GM23338 (cell line): ENCODE measurements around the gene EZH1. TPM values are rescaled to one million over a fixed set of nuclear protein-coding genes. Genes with fewer than 3 reads are reported as not detected.

Source experiments
- ATAC-seq: fragments of 200-7000 bp; cut with Tn5 transposase; 3 replicates; pipeline ENCODE4 v1.9.1; 2020
- DNase-seq: peaks from one replicate; pipeline ENCODE4 v3.0.0-alpha.2; 2015; ENCODE audit warnings: low spot score
- H2AFZ ChIP-seq: fragments of 200-600 bp; sonication (generic); 2 replicates; pipeline ENCODE4 v1.8.0; 2016; ENCODE audit warnings: antibody characterized with exemption, mild to moderate bottlenecking, moderate library complexity
- H3F3A ChIP-seq: fragments of 200-600 bp; sonication (generic); replicated peaks from 2 replicates; pipeline ENCODE4 v1.8.0; 2017; ENCODE audit warnings: antibody characterized with exemption, mixed run types, low read depth
- H3K27ac ChIP-seq: fragments of 200-600 bp; sonication (generic); 2 replicates; pipeline ENCODE4 v1.6.1; 2016; ENCODE audit warnings: low read depth
- H3K27me3 ChIP-seq: fragments of 200-600 bp; sonication (generic); 2 replicates; pipeline ENCODE4 v1.8.0; 2016; ENCODE audit warnings: mild to moderate bottlenecking, mixed run types, moderate library complexity; ENCODE audit not compliant: insufficient read depth
- H3K36me3 ChIP-seq: fragments of 200-600 bp; sonication (generic); 2 replicates; pipeline ENCODE4 v1.8.0; 2016; ENCODE audit warnings: mild to moderate bottlenecking; ENCODE audit not compliant: insufficient read depth
- H3K4me1 ChIP-seq: fragments of 200-600 bp; sonication (generic); 2 replicates; pipeline ENCODE4 v1.8.0; 2016; ENCODE audit warnings: mild to moderate bottlenecking, moderate library complexity; ENCODE audit not compliant: insufficient read depth
- H3K4me2 ChIP-seq: fragments of 200-600 bp; sonication (generic); 2 replicates; pipeline ENCODE4 v1.7.1; 2017; ENCODE audit warnings: mixed run types
- H3K4me3 ChIP-seq: fragments of 200-600 bp; sonication (generic); 2 replicates; pipeline ENCODE4 v1.6.1; 2016; ENCODE audit warnings: mixed run types
- H3K79me2 ChIP-seq: fragments of 200-600 bp; sonication (generic); replicated peaks from 2 replicates; pipeline ENCODE4 v1.8.0; 2017; ENCODE audit warnings: mild to moderate bottlenecking; ENCODE audit not compliant: insufficient read depth
- H3K9me2 ChIP-seq: fragments of 200-600 bp; sonication (generic); 2 replicates; pipeline ENCODE4 v1.8.0; 2017; ENCODE audit not compliant: insufficient read depth
- H4K20me1 ChIP-seq: fragments of 200-600 bp; sonication (generic); replicated peaks from 2 replicates; pipeline ENCODE4 v1.8.0; 2017; ENCODE audit warnings: mild to moderate bottlenecking; ENCODE audit not compliant: insufficient read depth
- H3K27ac Mint-ChIP-seq: 2 replicates; pipeline ENCODE4 v1.8.0; 2020; ENCODE audit warnings: inconsistent platforms, mild to moderate bottlenecking, moderate library complexity, mixed read lengths
- H3K27me3 Mint-ChIP-seq: 3 replicates; pipeline ENCODE4 v1.8.0; 2022; ENCODE audit warnings: low read depth, mild to moderate bottlenecking, moderate library complexity, mixed read lengths, inconsistent platforms; ENCODE audit not compliant: insufficient read depth, poor library complexity
- H3K36me3 Mint-ChIP-seq: 3 replicates; pipeline ENCODE4 v1.8.0; 2021; ENCODE audit warnings: low read depth, mild to moderate bottlenecking, inconsistent platforms, moderate library complexity, mixed read lengths
- H3K4me1 Mint-ChIP-seq: 3 replicates; pipeline ENCODE4 v1.8.0; 2020; ENCODE audit warnings: mild to moderate bottlenecking, inconsistent platforms, mixed read lengths
- H3K4me3 Mint-ChIP-seq: 3 replicates; pipeline ENCODE4 v1.8.0; 2021; ENCODE audit warnings: moderate library complexity, mild to moderate bottlenecking, inconsistent platforms, mixed read lengths
- H3K9me3 Mint-ChIP-seq: 3 replicates; pipeline ENCODE4 v1.8.0; 2020; ENCODE audit warnings: moderate library complexity, mild to moderate bottlenecking, inconsistent platforms, mixed read lengths
- CREB1 ChIP-seq: fragments of 250-450 bp; sonication (Bioruptor Pico); IDR thresholded peaks from 2 replicates; pipeline ENCODE4 v1.5.0; 2020; ENCODE audit warnings: low read depth, mild to moderate bottlenecking, moderate library complexity
- ETS1 ChIP-seq: IDR thresholded peaks from 2 replicates; pipeline ENCODE4 v1.6.1; 2016; ENCODE audit warnings: antibody characterized with exemption
- EZH2 ChIP-seq: fragments of 200-600 bp; sonication (generic); IDR thresholded peaks from one replicate; pipeline ENCODE4 v1.8.0; 2017; ENCODE audit warnings: antibody characterized with exemption, mild to moderate bottlenecking, low read depth; ENCODE audit not compliant: unreplicated experiment
- EZH2phosphoT487 ChIP-seq: fragments of 200-600 bp; sonication (generic); IDR thresholded peaks from one replicate; pipeline ENCODE4 v1.8.1; 2018; ENCODE audit warnings: antibody characterized with exemption; ENCODE audit not compliant: unreplicated experiment
- JUNB ChIP-seq: IDR thresholded peaks from one replicate; pipeline ENCODE4 v1.6.1; 2016; ENCODE audit warnings: antibody characterized with exemption; ENCODE audit not compliant: unreplicated experiment
- NANOG ChIP-seq: IDR thresholded peaks from 2 replicates; pipeline ENCODE4 v1.6.1; 2016; ENCODE audit warnings: antibody characterized with exemption, borderline replicate concordance
- POLR2AphosphoS5 ChIP-seq: IDR thresholded peaks from 2 replicates; pipeline ENCODE4 v1.6.1; 2016; ENCODE audit warnings: antibody characterized with exemption, low read depth
- REST ChIP-seq: IDR thresholded peaks from one replicate; pipeline ENCODE4 v1.6.1; 2018; ENCODE audit warnings: antibody characterized with exemption; ENCODE audit not compliant: unreplicated experiment
- STAT1 ChIP-seq: IDR thresholded peaks from one replicate; pipeline ENCODE4 v1.6.1; 2016; ENCODE audit warnings: antibody characterized with exemption; ENCODE audit not compliant: unreplicated experiment
- ZNF114 ChIP-seq: fragments of 250-450 bp; sonication (Bioruptor Pico); IDR thresholded peaks from 2 replicates; pipeline ENCODE4 v1.5.0; 2020; ENCODE audit warnings: mild to moderate bottlenecking, moderate library complexity
- polyA plus RNA-seq: library from polyadenylated mRNA; unstranded; fragments of >200 nt; fragmentation: Nextera tagmentation; extraction: Ambion mirVana; gene quantifications from 2 replicates; pipeline ENCODE4 v1.2.1, GENCODE V29; 2016
- total RNA-seq: library from RNA; depleted of rRNA; stranded (reverse); fragments of >200 nt; shearing (Covaris generic); gene quantifications from 2 replicates; pipeline ENCODE4 v1.2.3, GENCODE V29; 2014

Gene EZH1
- total and polyA plus RNA-seq, 2 experiments from 2014 or later: 16.9 to 18.0 TPM

- Histone ChIP-seq H3K36me3 (no peaks in the 10 kb centered on the region), H3K4me2 (no peak overlapping the region), H3K27me3 (no peaks in the 10 kb centered on the region), H3K9me2 (no peaks in the 10 kb centered on the region), H3K4me1 (no peaks in the 10 kb centered on the region; the same call in 1 of the 2 replicates), H3K4me3 (no peak overlapping the region), H2AFZ (no peak overlapping the region), H3K79me2 (no peaks in the 10 kb centered on the region), H4K20me1 (no peaks in the 10 kb centered on the region; the same call in 1 of the 2 replicates), H3F3A (no peaks in the 10 kb centered on the region), H3K27ac (no peak overlapping the region)
- H3K9me3 Mint-ChIP-seq: no peaks in the 10 kb centered on the region; the same call in 2 of the 3 replicates
- no peak overlapping the region for H3K4me3 Mint-ChIP-seq
- no peak for ATAC-seq
- TF ChIP-seq CREB1 (no peak), EZH2 (no peak), ETS1 (no peak), REST (no peak), JUNB (no peak), STAT1 (no peak), POLR2AphosphoS5 (no peak), ZNF114 (CRISPR knock-in tag) (no peak), EZH2phosphoT487 (no peak), NANOG (no peak)
- no peak for DNase-seq
- peaks cover 17% of the 10 kb centered on the region for H3K36me3 Mint-ChIP-seq
- H3K27me3 Mint-ChIP-seq: peaks cover 20% of the 10 kb centered on the region
- peaks cover 7% of the 10 kb centered on the region for H3K4me1 Mint-ChIP-seq
- no peak overlapping the region for H3K27ac Mint-ChIP-seq
Observed at GRCh38 chr17:42694524-42694923, 50.3 kb downstream of the EZH1 start.

- H3K36me3 Mint-ChIP-seq: peaks cover 22% of the 10 kb centered on the region
- no peak overlapping the region for H3K4me3 Mint-ChIP-seq
- Histone ChIP-seq H3K79me2 (no peaks in the 10 kb centered on the region), H4K20me1 (no peaks in the 10 kb centered on the region), H3K27me3 (no peaks in the 10 kb centered on the region), H3F3A (no peaks in the 10 kb centered on the region), H3K9me2 (no peaks in the 10 kb centered on the region), H3K4me3 (no peak overlapping the region), H2AFZ (no peak overlapping the region), H3K36me3 (no peaks in the 10 kb centered on the region), H3K27ac (no peak overlapping the region), H3K4me1 (no peaks in the 10 kb centered on the region; the same call in 1 of the 2 replicates), H3K4me2 (no peak overlapping the region)
- peaks cover 15% of the 10 kb centered on the region for H3K27me3 Mint-ChIP-seq
- H3K9me3 Mint-ChIP-seq: no peaks in the 10 kb centered on the region; the same call in 2 of the 3 replicates
- peaks cover 7% of the 10 kb centered on the region; the same call in 2 of the 3 replicates for H3K4me1 Mint-ChIP-seq
- no peak overlapping the region for H3K27ac Mint-ChIP-seq
- ATAC-seq (no peak), DNase-seq (no peak)
- TF ChIP-seq REST: no peak
- TF ChIP-seq NANOG: no peak
- TF ChIP-seq CREB1: no peak
- no peak for TF ChIP-seq EZH2phosphoT487
- no peak for TF ChIP-seq ETS1
- no peak for TF ChIP-seq STAT1
Observed at GRCh38 chr17:42692489-42692888, 52.4 kb downstream of the EZH1 start.
